ENCODE measurements around the gene OR5H14. TPM values are rescaled to one million over a fixed set of nuclear protein-coding genes. Genes with fewer than 3 reads are reported as not detected.

OR5H14 gene
- total and polyA plus RNA-seq, 2 of the 13 experiments (the other 11 are each of a cell fraction or from before 2014, with no cell fraction given): not detected

GRCh38 chr3:98172621-98173020, 25.3 kb downstream of the OR5H14 start:
- in situ Hi-C loops (cut with HindIII; ENCODE audit: extremely low pct_ligation_motif_present, low pct_unique_long_range_greater_than_20kb): no loop called here

More at GRCh38 chr3:98172621-98173020, 25.3 kb downstream of the OR5H14 start:
- Histone ChIP-seq H3K9me3 (ENCODE audit: low read length) (no peaks in the 10 kb centered on the region), H3K27ac (ENCODE audit: extremely low read length, insufficient read depth, low read length) (no peak overlapping the region), H3K36me3 (replicated peaks in 1 of 2; ENCODE audit: control insufficient read depth in 1 of 2, insufficient read depth in 2 of 2, low read length in 2 of 2) (no peaks in the 10 kb centered on the region), H3K9ac (ENCODE audit: insufficient read depth, low read depth, low read length) (no peak overlapping the region), H3K4me1 (ENCODE audit: insufficient read depth, low read length) (no peaks in the 10 kb centered on the region), H3K27me3 (ENCODE audit: control insufficient read depth in 1 of 2, insufficient read depth in 2 of 2, low read length in 2 of 2) (no peaks in the 10 kb centered on the region; a peak in 1 of 5 replicates), H3K79me2 (ENCODE audit: insufficient read depth, low read length) (no peaks in the 10 kb centered on the region), H3K4me2 (ENCODE audit: low read depth, low read length) (peak overlapping the region; percentile 32; the same call in 1 of the 2 replicates), H2AFZ (ENCODE audit: low read length) (no peak overlapping the region), H4K20me1 (ENCODE audit: insufficient read depth, low read length) (no peaks in the 10 kb centered on the region), H3K4me3 (replicated peaks in 1 of 3; ENCODE audit: insufficient read depth in 1 of 3, low read depth in 2 of 3, low read length in 3 of 3) (no peak overlapping the region)
- TF ChIP-seq ZNF577 (CRISPR knock-in tag; IDR thresholded peaks at IDR 0.05; ENCODE audit: borderline replicate concordance, low read depth) (no peak), USF2 (IDR thresholded peaks at IDR 0.05; ENCODE audit: low read depth, low read length) (peak; percentile 21; the same call in 1 of the 2 replicates), USF2 (CRISPR knock-in tag; IDR thresholded peaks at IDR 0.05; ENCODE audit: borderline replicate concordance) (no peak), HNF1B (CRISPR knock-in tag; IDR thresholded peaks at IDR 0.05) (no peak), PHF5A (CRISPR knock-in tag; IDR thresholded peaks at IDR 0.05; ENCODE audit: low read depth, unreplicated experiment) (no peak), PHB2 (IDR thresholded peaks at IDR 0.05; ENCODE audit: partially characterized antibody) (no peak)
- WGBS (ENCODE audit: low lambda C conversion rate): 9% methylated on average over 7 of the region's 7 CpGs
- ChIA-PET CTCF (ENCODE audit: low intra/inter-chr PET ratio, low total read pairs) (no interaction called here), POLR2A (no interaction called here)
- FAIRE-seq: no peak
- DNase-seq (ENCODE audit: low spot score): no peak
- intact Hi-C loops (cut with micrococcal nuclease; ENCODE audit: unreplicated experiment): no loop called here
- no peak for ATAC-seq
- no TSS peak for BruUV-seq (replicated peaks)
